GM21367 (cell line): ENCODE data around the gene FGD3.
"Not testable (repeated sequence)": the region's sequence is repeated elsewhere in the genome, so short reads cannot be mapped to it uniquely, and the experiment has no call there.

Experiments
- ATAC-seq: cut with Tn5 transposase; IDR thresholded peaks from one replicate; pipeline ENCODE4 v1.9.1; 2021; ENCODE audit not compliant: unreplicated experiment

The FGD3 gene

GRCh38 chr9:92974761-92975755 lies 27.7 kb downstream of the FGD3 start:
- ATAC-seq = no peak

DNA sequence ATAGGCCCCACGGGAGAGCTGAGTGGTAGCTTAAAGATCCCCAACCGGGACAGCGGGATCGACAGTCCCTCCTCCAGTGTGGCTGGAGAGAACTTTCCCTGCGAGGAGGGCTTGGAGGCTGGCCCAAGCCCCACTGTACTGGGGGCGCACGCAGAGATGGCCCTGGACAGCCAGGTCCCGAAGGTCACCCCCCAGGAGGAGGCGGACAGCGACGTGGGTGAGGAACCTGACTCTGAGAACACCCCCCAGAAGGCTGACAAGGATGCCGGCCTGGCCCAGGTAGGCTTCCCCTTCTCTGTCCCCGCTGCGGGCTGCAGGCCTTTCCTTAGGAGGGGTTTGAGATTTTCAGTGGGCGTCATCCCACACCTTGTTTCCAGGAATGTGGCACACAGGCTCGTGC lies 29.1 kb downstream of the FGD3 start:
- ATAC-seq = no peak

GRCh38 chr9:92977279-92977678 lies 30.0 kb downstream of the FGD3 start:
- no peak for ATAC-seq

DNA sequence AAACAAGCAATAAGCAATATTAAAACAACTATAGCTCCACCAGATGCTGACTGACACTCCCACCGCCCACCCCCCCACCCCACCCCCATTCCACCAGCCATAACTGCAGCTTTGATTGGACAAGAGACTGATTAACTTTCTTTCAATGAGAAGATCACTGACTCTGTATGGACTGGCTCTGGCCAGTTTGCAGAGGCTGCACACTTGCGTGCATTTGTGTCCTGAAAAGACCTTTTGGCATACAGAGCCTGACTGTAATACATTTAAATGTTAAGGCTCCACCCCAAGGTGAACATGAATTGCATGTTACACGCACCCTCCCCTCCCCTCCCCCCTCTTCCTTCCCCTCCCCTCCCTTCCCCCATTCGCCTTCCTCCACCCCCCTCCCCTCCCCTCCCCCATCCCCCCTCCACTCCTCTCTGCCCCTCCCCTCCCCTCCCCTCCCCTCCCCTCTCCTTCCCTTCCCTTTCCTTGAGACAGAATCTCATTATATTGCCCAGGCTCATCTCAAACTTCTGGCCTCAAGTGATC lies 31.1 kb downstream of the FGD3 start:
- no peak for ATAC-seq

DNA sequence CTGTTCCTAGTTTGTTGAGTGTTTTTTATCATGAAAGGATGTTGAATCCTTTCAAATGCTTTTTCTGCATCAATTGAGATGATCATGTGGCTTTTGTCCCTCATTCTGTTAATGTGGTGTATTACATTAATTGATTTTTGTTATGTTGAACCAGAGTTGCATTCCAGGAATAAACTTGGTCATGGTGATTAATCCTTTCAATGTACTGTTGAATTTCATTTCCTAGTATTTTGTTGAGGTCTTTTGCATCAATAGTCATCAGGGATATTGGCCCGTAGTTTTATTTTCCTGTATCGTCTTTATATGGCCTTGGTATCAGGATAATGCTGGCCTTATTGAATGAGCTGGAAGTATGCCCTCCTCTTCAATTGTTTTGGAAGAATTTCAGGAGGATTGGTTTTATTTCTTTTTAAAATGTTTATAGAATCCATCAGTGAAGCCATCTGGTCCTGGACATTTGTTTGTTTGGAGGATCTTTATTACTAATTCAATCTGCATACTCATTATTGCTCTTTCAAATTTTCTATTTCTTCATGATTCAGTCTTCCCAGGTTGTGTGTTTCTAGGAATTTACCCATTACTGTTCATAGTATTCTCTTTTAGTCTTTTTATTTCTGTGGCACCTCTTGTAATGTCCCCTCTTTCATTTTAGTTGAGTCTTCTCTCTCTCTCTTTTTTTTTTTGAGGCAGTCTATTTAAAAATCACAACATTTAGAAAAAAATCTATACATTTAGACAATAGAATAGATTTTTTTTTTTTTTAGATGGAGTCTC lies 32.1 kb downstream of the FGD3 start:
- ATAC-seq = no peak

DNA sequence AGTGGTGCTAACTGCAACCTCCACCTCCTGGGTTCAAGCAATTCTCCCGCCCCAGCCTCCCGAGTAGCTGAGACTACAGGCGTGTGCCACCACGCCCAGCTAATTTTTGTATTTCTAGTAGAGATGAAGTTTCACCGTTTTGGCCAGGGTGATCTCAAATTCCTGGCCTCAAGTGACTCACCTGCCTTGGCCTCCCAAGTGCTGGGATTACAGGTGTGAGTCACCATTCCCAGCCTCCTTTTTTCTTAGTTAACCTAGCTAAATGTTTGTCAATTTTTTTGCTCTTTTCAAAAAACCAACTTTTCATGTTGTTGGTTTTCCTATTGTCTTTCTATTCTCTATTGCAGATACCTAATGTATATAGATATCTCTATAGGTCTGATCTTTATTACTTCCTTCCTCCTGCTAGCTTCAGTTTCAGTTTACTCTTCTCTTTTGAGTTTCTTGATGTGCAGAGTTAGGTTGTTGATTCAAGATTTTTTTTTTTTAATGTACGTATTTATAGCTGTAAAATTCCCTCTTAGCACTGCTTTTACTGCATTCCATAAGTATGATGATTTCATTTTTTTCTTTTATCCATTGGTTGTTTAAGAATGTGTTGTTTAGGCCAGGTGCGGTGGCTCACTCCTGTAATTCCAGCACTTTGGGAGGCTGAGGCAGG lies 32.9 kb downstream of the FGD3 start:
- no peak for ATAC-seq

GRCh38 chr9:92982130-92982529 lies 34.8 kb downstream of the FGD3 start:
- ATAC-seq = no peak

DNA sequence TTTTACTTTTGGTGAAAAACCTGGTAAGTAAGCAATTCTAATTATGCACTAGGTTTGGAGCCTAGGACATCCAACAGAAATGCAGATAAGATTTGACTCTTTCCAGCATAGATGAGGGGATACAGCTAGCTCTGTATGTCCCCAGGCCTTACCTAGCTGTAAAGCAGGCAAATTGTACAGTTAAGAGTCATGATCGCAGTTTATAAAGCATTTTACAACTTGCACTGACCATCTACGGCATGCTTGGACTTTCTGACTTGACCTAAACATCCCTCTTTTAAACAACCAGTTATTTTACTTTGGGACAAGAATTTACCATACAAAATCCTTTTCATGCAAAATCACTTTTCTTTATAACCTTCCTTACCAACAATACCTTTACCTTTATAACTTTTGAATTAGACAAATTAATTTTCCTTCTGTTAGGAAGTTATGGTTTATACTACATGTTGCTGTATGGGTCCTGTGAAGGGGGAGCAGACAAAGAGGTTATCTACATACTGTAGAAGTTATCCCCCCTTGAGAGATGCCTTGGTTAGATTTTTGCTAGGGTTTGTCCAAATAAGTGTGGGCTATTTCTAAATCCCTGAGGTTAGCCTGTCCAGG lies 36.8 kb downstream of the FGD3 start:
- no peak for ATAC-seq

- ATAC-seq = no peak
These were observed 37.7 kb downstream of the FGD3 start for GRCh38 chr9:92984976-92985375.

DNA sequence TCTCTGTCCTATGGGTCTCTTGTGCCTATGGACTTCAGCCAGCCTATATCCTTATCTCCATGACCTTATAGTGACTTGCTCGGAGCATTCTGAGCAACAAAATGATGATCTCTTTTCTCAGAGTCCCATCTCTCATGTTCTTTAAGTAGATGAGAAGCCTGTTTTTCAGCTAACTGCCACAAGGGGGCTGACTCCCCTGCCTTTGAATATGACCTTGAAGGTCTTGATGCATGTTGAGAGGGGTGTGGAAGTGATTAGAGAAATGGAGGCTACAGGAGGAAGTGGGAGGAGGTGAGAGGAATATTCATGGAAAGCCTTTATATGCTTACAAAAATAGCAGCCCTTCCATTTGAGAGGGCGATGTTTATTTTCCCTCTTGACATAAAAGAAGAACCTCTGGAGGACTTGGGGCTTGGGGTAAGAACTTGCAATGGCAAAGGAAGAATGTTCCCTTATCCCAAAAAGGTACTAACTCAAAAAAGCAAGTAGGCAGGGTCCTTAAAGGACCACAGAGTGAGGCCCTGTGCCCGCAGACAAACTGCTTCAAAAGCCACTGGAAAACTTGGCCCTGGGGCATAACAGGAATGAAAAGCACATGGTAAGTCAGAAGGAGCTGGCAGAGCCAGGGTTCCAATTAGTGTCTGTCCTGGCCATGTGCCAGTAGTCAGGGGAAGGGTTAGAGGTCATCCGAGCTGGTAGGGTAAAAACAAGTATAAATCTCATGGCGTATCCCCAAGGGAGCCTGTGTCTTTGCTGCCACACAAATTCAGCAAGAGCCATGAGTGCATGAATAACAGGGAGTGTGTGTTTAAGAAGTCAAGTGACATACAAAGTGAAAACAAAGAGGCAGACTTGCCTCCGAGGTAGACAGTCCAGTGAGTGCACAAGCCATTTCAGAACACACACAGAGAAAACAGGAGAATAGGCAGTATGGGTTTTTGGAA lies 39.1 kb downstream of the FGD3 start:
- no peak for ATAC-seq

DNA sequence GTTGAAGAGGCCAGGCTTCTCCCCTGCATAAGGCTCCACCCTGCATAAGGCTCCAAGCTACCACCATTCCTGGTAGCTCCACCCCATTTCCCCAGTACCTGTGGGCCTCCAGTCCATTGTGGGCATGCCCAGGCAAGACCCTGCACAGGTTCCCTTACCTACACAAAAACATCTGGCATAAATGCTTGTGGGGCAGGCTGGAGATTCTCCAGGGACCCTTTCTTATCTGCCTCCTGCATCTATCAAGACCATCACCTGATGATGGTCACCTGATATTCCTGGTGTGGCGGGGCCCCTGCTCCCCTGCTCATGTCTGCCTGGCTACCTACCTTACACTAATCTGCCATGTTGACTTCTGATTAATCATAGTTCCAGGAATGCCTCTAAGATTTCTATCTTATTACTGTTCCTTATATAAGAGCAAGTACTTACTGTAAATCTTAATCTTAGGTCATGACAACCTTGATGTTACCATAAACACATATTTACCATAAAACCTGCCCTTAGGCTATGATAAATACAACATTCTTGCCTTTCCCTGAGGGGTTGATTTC lies 41.0 kb downstream of the FGD3 start:
- no peak for ATAC-seq

GRCh38 chr9:92989561-92989960 lies 42.2 kb downstream of the FGD3 start:
- ATAC-seq = no peak

- ATAC-seq = no peak
These were observed 43.1 kb downstream of the FGD3 start for GRCh38 chr9:92990461-92990860.

GRCh38 chr9:92992549-92992948 lies 45.2 kb downstream of the FGD3 start:
- no peak for ATAC-seq

- not testable (repeated sequence) for ATAC-seq
These were observed 51.5 kb downstream of the FGD3 start for GRCh38 chr9:92998871-92999270.

- no peak for ATAC-seq
These were observed 53.7 kb downstream of the FGD3 start for GRCh38 chr9:93001031-93001430.

DNA sequence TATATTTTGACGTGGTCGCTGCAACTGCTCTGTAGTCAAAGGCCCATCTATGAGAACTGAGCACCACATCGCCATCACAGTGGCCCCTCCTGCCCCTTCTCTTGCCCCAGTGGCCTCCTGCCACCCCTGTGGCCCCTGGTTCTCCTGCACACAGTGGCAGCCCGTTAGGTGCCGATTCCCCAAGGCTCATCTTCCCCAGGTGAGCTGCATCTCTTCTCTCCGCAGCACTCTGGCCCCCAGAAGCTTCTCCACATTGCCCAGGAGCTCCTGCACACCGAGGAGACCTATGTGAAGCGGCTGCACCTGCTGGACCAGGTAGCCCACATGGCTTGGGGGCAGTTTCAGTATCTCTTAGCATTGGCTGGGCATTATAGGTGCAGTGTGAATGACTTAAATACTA lies 55.4 kb downstream of the FGD3 start:
- ATAC-seq = no peak

GRCh38 chr9:93003552-93004407 lies 56.5 kb downstream of the FGD3 start:
- ATAC-seq = no peak
